Kidney (tissue), 14 donors: ENCODE results near the gene KBTBD13. TPM values are rescaled to one million over a fixed set of nuclear protein-coding genes. Genes with fewer than 3 reads are reported as not detected.

ENCODE experiments used
- DNase-seq, 5 donors: peaks; one replicate each; pipeline ENCODE4 v3.0.0-alpha.2; 2013 to 2020
- FAIRE-seq: peaks from 2 replicates; lab custom pipeline; 2012; peaks lifted over from hg19 to GRCh38; lab: Jason Lieb, UNC
- H3K27ac ChIP-seq, 2 donors: one replicate each; pipeline ENCODE4 v1.7.0; 2013; ENCODE audit warnings: low read depth in 2 of 2, low read length in 2 of 2, inconsistent platforms in 1 of 2
- H3K27me3 ChIP-seq: one replicate; pipeline ENCODE4 v1.7.1; 2013; ENCODE audit warnings: low read length, inconsistent platforms; ENCODE audit not compliant: control insufficient read depth, insufficient read depth
- H3K36me3 ChIP-seq, 3 donors: one replicate each; pipeline versions ENCODE4 v1.7.0 to v1.7.1; 2013; ENCODE audit warnings: low read length in 3 of 3, control low read depth in 1 of 3, inconsistent platforms in 1 of 3; ENCODE audit not compliant: insufficient read depth in 3 of 3, control insufficient read depth in 2 of 3
- H3K4me1 ChIP-seq, 3 donors: one replicate each; pipeline versions ENCODE4 v1.7.0 to v1.7.1; 2013; ENCODE audit warnings: low read length in 3 of 3, inconsistent platforms in 1 of 3, low read depth in 1 of 3; ENCODE audit not compliant: control insufficient read depth in 2 of 3, insufficient read depth in 2 of 3
- H3K4me3 ChIP-seq, 3 donors: one replicate each; pipeline versions ENCODE4 v1.7.0 to v1.8.1; 2013; ENCODE audit warnings: low read length in 3 of 3, control low read depth in 1 of 3, inconsistent platforms in 1 of 3
- H3K9ac ChIP-seq, 3 donors: one replicate each; pipeline versions ENCODE4 v1.7.0 to v1.7.1; 2013; ENCODE audit warnings: low read length in 3 of 3, control low read depth in 1 of 3, inconsistent platforms in 1 of 3
- H3K9me3 ChIP-seq, 3 donors: one replicate each; pipeline versions ENCODE4 v1.7.0 to v1.7.1; 2013; ENCODE audit warnings: low read length in 3 of 3, control low read depth in 1 of 3, inconsistent platforms in 1 of 3; ENCODE audit not compliant: control insufficient read depth in 2 of 3, insufficient read depth in 1 of 3
- intact Hi-C: fragments of 100-400 bp; cut with DNase I; formaldehyde crosslinking; loops from one replicate; pipeline ENCODE4 v1.11.1; 2022
- polyA plus RNA-seq: library from polyadenylated mRNA; stranded (reverse); fragments of 350-450 nt; fragmentation: Illumina TruSeq; extraction: RNeasy Lipid Tissue Mini Kit (QIAGEN cat#74804); gene quantifications from one replicate; pipeline ENCODE4 v1.2.3, GENCODE V29; 2014; ENCODE audit warnings: low read depth, low replicate concordance; ENCODE audit not compliant: insufficient read depth
- total RNA-seq: library from RNA; stranded (reverse); fragmentation: NEBNext Ultra II Directional; extraction: Animal tissue kit (Norgen Biotek cat#: 25700); gene quantifications from one replicate; pipeline ENCODE4 v1.2.1, GENCODE V29; 2021
- TF ChIP-seq, protein P1 (sequence below): IDR thresholded peaks from 3 replicates; pipeline ENCODE4 v1.5.1; 2012; ENCODE audit warnings: mild to moderate bottlenecking, moderate library complexity, borderline replicate concordance; ENCODE audit not compliant: insufficient read depth; ENCODE audit errors: extremely low read depth
- donor health status: control.
- donor health status: control.
- donor health status: control.
- donor health status: control.
- donor health status: control.
- donor health status: DM: yes; HTN: yes; CAD: no.
- donor health status: Normal renal cell carcinoma (clear cell type).

KBTBD13 gene
- total and polyA plus RNA-seq, 2 donors from 2014 or later = 0.06 TPM; not detected in 1

DNA sequence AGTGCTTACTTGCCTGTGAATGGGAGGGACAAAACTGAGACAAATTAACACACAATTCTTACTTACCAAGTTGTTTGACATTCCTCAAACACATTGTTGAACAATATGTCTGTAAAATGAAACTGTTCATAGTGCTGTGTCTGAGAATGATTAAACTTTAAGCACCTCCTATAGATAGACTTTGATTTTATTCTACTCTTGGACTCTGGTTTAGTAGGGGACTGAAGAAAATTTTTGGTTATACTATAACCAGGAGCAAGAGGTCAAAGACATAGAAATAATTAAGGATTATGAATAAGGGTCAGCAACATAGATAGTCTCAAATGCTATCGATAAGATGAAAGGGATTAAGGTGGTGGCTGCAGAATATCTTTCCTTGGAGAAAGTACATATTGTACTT, 39.2 kb upstream of the KBTBD13 start:
- intact Hi-C loops = no loop called here
- Histone ChIP-seq H3K9me3 (no peaks in the 10 kb centered on the region), H3K27ac (no peak overlapping the region), H3K9ac (no peak overlapping the region), H3K4me3 (no peak overlapping the region), H3K36me3 (no peaks in the 10 kb centered on the region), H3K4me1 (peaks cover 0 to 11% (median 3%) of the 10 kb centered on the region in 3 donors), H3K27me3 (no peaks in the 10 kb centered on the region)
- DNase-seq (no peak), FAIRE-seq (no peak)
- TF ChIP-seq, protein P1, sequence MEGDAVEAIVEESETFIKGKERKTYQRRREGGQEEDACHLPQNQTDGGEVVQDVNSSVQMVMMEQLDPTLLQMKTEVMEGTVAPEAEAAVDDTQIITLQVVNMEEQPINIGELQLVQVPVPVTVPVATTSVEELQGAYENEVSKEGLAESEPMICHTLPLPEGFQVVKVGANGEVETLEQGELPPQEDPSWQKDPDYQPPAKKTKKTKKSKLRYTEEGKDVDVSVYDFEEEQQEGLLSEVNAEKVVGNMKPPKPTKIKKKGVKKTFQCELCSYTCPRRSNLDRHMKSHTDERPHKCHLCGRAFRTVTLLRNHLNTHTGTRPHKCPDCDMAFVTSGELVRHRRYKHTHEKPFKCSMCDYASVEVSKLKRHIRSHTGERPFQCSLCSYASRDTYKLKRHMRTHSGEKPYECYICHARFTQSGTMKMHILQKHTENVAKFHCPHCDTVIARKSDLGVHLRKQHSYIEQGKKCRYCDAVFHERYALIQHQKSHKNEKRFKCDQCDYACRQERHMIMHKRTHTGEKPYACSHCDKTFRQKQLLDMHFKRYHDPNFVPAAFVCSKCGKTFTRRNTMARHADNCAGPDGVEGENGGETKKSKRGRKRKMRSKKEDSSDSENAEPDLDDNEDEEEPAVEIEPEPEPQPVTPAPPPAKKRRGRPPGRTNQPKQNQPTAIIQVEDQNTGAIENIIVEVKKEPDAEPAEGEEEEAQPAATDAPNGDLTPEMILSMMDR = no peak

- H3K4me1 ChIP-seq = peaks cover 0 to 8% (median 2%) of the 10 kb centered on the region in 3 donors
- TF ChIP-seq, protein P1 = no peak
- intact Hi-C loops = no loop called here
- no peaks in the 10 kb centered on the region for H3K27me3 ChIP-seq
- no peaks in the 10 kb centered on the region for H3K36me3 ChIP-seq
- H3K9ac ChIP-seq = no peak overlapping the region
- no peak overlapping the region for H3K27ac ChIP-seq
- FAIRE-seq = no peak
- H3K4me3 ChIP-seq = no peak overlapping the region
- DNase-seq = no peak
- H3K9me3 ChIP-seq = no peaks in the 10 kb centered on the region
These were observed 38.1 kb upstream of the KBTBD13 start for GRCh38 chr15:65038428-65038827.

- no peak overlapping the region for H3K27ac ChIP-seq
- TF ChIP-seq, protein P1 = no peak
- no peaks in the 10 kb centered on the region for H3K9me3 ChIP-seq
- no peak overlapping the region for H3K9ac ChIP-seq
- H3K27me3 ChIP-seq = no peaks in the 10 kb centered on the region
- intact Hi-C loops = no loop called here
- H3K4me1 ChIP-seq = peaks cover 0 to 6% (median 0%) of the 10 kb centered on the region in 3 donors
- DNase-seq = peak in 3 of 5 donors; percentile 56 to 64 (median 60)
- FAIRE-seq = no peak
- no peak overlapping the region for H3K4me3 ChIP-seq
- no peaks in the 10 kb centered on the region for H3K36me3 ChIP-seq
These were observed 37.7 kb upstream of the KBTBD13 start for GRCh38 chr15:65038836-65039235.

DNA sequence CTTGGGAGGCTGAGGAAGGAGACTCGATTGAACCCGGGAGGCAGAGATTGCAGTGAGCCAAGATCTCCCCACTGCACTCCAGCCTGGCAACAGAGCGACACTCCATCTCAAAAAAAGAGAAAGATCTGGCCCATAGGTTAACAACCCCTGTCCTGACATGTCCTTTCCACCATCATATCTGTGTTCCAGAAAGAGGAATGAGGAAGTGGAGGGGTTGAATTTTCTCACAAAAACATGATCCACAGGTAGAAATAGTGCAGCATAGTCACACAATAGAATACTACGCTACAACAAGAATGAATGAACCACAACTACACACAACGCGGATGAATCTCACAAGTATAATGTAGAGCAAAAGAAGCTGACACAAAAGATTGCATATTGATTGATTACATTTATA, 36.1 kb upstream of the KBTBD13 start:
- no peak for FAIRE-seq

More for the DNA sequence above, 36.1 kb upstream of the KBTBD13 start:
- DNase-seq = no peak
- H3K36me3 ChIP-seq = no peaks in the 10 kb centered on the region
- TF ChIP-seq, protein P1 = no peak
- H3K4me1 ChIP-seq = peaks cover 4 to 16% (median 12%) of the 10 kb centered on the region in 3 donors
- no peaks in the 10 kb centered on the region for H3K9me3 ChIP-seq
- H3K27ac ChIP-seq = no peak overlapping the region
- intact Hi-C loops = no loop called here
- no peaks in the 10 kb centered on the region for H3K27me3 ChIP-seq
- H3K4me3 ChIP-seq = no peak overlapping the region
- no peak overlapping the region for H3K9ac ChIP-seq
